ENCODE results near the gene RGS11. TPM values are rescaled to one million over a fixed set of nuclear protein-coding genes. Genes with fewer than 3 reads are reported as not detected.

RGS11 gene
- total and polyA plus RNA-seq, 2 experiments from 2014 or later: 0.74 to 1.8 TPM

- TF ChIP-seq NANOG (IDR thresholded peaks at IDR 0.05; ENCODE audit: borderline replicate concordance) (no peak), ZNF331 (CRISPR knock-in tag; IDR thresholded peaks at IDR 0.05; ENCODE audit: low read depth) (no peak), JUNB (IDR thresholded peaks at IDR 0.05; ENCODE audit: unreplicated experiment) (no peak)
Measured at GRCh38 chr16:243348-243747, 32.4 kb downstream of the RGS11 start (continued).

GRCh38 chr16:242281-242680 lies 33.5 kb downstream of the RGS11 start:
- no peak overlapping the region for H3K4me3 Mint-ChIP-seq
- no peaks in the 10 kb centered on the region for H3K9me3 Mint-ChIP-seq
- Histone ChIP-seq H3K27me3 (ENCODE audit: insufficient read depth) (no peaks in the 10 kb centered on the region), H3K4me3 (no peak overlapping the region), H3F3A (replicated peaks; ENCODE audit: low read depth) (0 out of 2 replicates have a peak, but pooled peaks cover 4% of the 10 kb centered on the region), H4K20me1 (replicated peaks; ENCODE audit: insufficient read depth) (peaks cover 6% of the 10 kb centered on the region), H3K4me2 (no peak overlapping the region), H3K79me2 (replicated peaks; ENCODE audit: insufficient read depth) (peaks cover 47% of the 10 kb centered on the region), H3K27ac (ENCODE audit: low read depth) (no peak overlapping the region), H3K36me3 (ENCODE audit: insufficient read depth) (no peaks in the 10 kb centered on the region), H3K9me2 (ENCODE audit: insufficient read depth) (no peaks in the 10 kb centered on the region), H2AFZ (no peak overlapping the region), H3K4me1 (ENCODE audit: insufficient read depth) (no peaks in the 10 kb centered on the region)
- DNase-seq (ENCODE audit: low spot score) (no peak), ATAC-seq (no peak)
- H3K4me1 Mint-ChIP-seq: no peaks in the 10 kb centered on the region
- TF ChIP-seq EZH2phosphoT487 (IDR thresholded peaks at IDR 0.05; ENCODE audit: unreplicated experiment) (no peak), ZNF462 (CRISPR knock-in tag; IDR thresholded peaks at IDR 0.05) (no peak), ZNF331 (CRISPR knock-in tag; IDR thresholded peaks at IDR 0.05; ENCODE audit: low read depth) (no peak), REST (IDR thresholded peaks at IDR 0.05; ENCODE audit: unreplicated experiment) (no peak), POLR2AphosphoS5 (IDR thresholded peaks at IDR 0.05; ENCODE audit: low read depth) (no peak)
- H3K27ac Mint-ChIP-seq: no peak overlapping the region
- H3K36me3 Mint-ChIP-seq (ENCODE audit: low read depth): peaks cover 2% of the 10 kb centered on the region
- peaks cover 11% of the 10 kb centered on the region for H3K27me3 Mint-ChIP-seq (ENCODE audit: insufficient read depth, low read depth, poor library complexity)
